Loucy (cell line): ENCODE measurements around the gene SNIP1.
"Not testable (repeated sequence)": the region's sequence is repeated elsewhere in the genome, so short reads cannot be mapped to it uniquely, and the experiment has no call there.

Experiments
- CTCF ChIP-seq: fragments of 200-600 bp; sonication (generic); conservative IDR thresholded peaks from 2 replicates; pipeline ENCODE4 v1.5.1; 2014; ENCODE audit warnings: mild to moderate bottlenecking, antibody characterized with exemption, low read length
- EZH2phosphoT487 ChIP-seq: fragments of 200-600 bp; IDR thresholded peaks from 2 replicates; pipeline ENCODE4 v1.6.1; 2018; ENCODE audit warnings: antibody characterized with exemption, mild to moderate bottlenecking, moderate library complexity, borderline replicate concordance

GRCh38 chr1:37518241-37518640 lies 35.9 kb downstream of the SNIP1 start:
- TF ChIP-seq CTCF, EZH2phosphoT487: not testable (repeated sequence)
